Stomach (tissue), 9 donors: ENCODE data around the gene NEK4. TPM values are rescaled to one million over a fixed set of nuclear protein-coding genes. Genes with fewer than 3 reads are reported as not detected.

Source experiments
- DNase-seq, 2 donors: peaks; one replicate each; pipeline versions ENCODE4 v3.0.0 to v3.0.0-alpha.2; 2013 to 2019
- H3K27ac ChIP-seq, 5 donors: fragments of 200-600 bp in 4 of 5; sonication (generic) in 4 of 5; one replicate each; pipeline ENCODE4 v1.5.1; 2013 to 2019; ENCODE audit warnings: mild to moderate bottlenecking in 1 of 5, moderate library complexity in 1 of 5
- H3K27me3 ChIP-seq, 3 donors: fragments of 200-600 bp; sonication (generic); one replicate each; pipeline ENCODE4 v1.5.1; 2017 to 2019; ENCODE audit warnings: mixed run types in 1 of 3
- H3K36me3 ChIP-seq, 4 donors: fragments of 200-600 bp; sonication (generic); 1 replicate in 3 of 4; 2 replicates in 1 of 4; pipeline ENCODE4 v1.5.1; 2016 to 2019
- H3K4me1 ChIP-seq, 4 donors: fragments of 200-600 bp; sonication (generic); one replicate each; pipeline ENCODE4 v1.5.1; 2016 to 2019
- H3K4me3 ChIP-seq, 4 donors: fragments of 200-600 bp; sonication (generic) in 3 of 4; one replicate each; pipeline ENCODE4 v1.5.1; 2016 to 2019; ENCODE audit warnings: mild to moderate bottlenecking in 1 of 4
- H3K9me3 ChIP-seq, 4 donors: fragments of 200-600 bp; sonication (generic); one replicate each; pipeline ENCODE4 v1.5.1; 2016 to 2019
- EP300 ChIP-seq: sonication (generic); formaldehyde crosslinking; IDR thresholded peaks from one replicate; pipeline ENCODE4 v1.6.1; 2017; ENCODE audit warnings: antibody characterized with exemption
- POLR2A ChIP-seq, 4 donors: fragments of 450-650 bp; IDR thresholded peaks; one replicate each; pipeline ENCODE4 v1.6.1; 2016; ENCODE audit warnings: antibody characterized with exemption in 4 of 4, control low read depth in 2 of 4, mild to moderate bottlenecking in 1 of 4, moderate library complexity in 1 of 4
- POLR2AphosphoS5 ChIP-seq, 3 donors: sonication (generic); formaldehyde crosslinking; IDR thresholded peaks; one replicate each; pipeline ENCODE4 v1.6.1; 2016; ENCODE audit warnings: antibody characterized with exemption in 3 of 3
- WGBS, 5 donors: extraction: QIAGEN DNeasy Blood & Tissue Kit in 3 of 5; methylation state at CpG; one replicate each; pipeline versions ENCODE4 v1.1.5 to v1.1.7; 2013 to 2018; 5-methylcytosine and 5-hydroxymethylcytosine counted together
- intact Hi-C: fragments of 100-400 bp; cut with DNase I; formaldehyde crosslinking; loops from one replicate; pipeline ENCODE4 v1.15.1; 2023; ENCODE audit warnings: low total_unique reads
- polyA plus RNA-seq, 3 donors: library from polyadenylated mRNA; stranded (reverse); fragments of 200-250 nt; gene quantifications; one replicate each; pipeline ENCODE4 v1.2.3, GENCODE V29; 2013
- total RNA-seq, 5 donors: library from RNA; depleted of rRNA; stranded (reverse); fragments of >200 nt; gene quantifications; one replicate each; pipeline versions ENCODE4 v1.1.0 to v1.2.3, GENCODE V29; 2014 to 2016
- TF ChIP-seq, protein P1 (sequence below), 7 experiments: fragments of 450-650 bp in 4 of 7; fragments of 200-600 bp in 3 of 7; sonication (generic) in 3 of 7; IDR thresholded peaks; one replicate each; pipeline ENCODE4 v1.5.1; 2016 to 2019; ENCODE audit warnings: antibody characterized with exemption in 7 of 7, control low read depth in 2 of 7, mild to moderate bottlenecking in 1 of 7
- donor health status: healthy with polysubstance abuse.
- donor health status: Bipolar disorder and iron deficiency.
- donor health status: healthy.

NEK4 gene
- total and polyA plus RNA-seq, 8 donors: 4.3 to 30.7 (median 12.6) TPM

DNA sequence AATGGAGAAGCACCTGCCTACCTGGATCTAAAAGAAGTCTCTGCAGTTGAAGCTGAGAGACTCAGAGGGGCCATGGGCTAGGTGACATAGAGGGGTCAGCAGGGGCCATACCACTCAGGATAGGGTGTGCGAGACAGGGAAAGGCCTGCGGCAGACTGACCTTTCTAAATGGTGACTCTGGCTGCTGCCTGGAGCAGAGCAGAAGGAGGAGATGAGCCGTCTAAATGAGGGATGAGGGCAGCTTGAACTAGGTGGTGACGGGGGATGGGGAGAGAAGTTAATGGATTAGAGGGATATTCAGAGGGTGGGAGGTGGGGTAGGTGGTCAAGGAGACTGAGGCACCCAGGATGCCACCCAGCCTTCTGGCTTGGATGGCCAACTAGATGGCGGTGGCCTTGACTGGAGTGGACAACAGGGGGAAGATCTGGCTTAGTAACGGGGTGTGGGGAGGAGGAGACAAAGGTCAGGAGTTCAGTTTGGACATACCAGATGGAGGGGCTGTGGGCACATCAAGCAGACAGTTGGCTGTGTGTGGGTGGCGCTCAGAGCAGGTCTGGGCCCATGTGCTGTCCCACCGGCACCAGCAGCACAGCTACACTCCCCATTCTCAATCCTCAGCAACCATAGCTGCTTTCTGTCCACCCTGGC, 3.5 kb upstream of the NEK4 start:
- Histone ChIP-seq H3K27me3 (peaks cover 0 to 3% (median 0%) of the 10 kb centered on the region in 3 donors), H3K36me3 (no peaks in the 10 kb centered on the region), H3K4me3 (no peak overlapping the region), H3K9me3 (no peaks in the 10 kb centered on the region), H3K27ac (no peak overlapping the region), H3K4me1 (peaks cover 13 to 27% (median 17%) of the 10 kb centered on the region in 4 donors)
- DNase-seq: no peak
- 73 to 83% (median 80%) methylated on average over 8 of the region's 8 CpGs for WGBS, 5 donors
- TF ChIP-seq, protein P1, sequence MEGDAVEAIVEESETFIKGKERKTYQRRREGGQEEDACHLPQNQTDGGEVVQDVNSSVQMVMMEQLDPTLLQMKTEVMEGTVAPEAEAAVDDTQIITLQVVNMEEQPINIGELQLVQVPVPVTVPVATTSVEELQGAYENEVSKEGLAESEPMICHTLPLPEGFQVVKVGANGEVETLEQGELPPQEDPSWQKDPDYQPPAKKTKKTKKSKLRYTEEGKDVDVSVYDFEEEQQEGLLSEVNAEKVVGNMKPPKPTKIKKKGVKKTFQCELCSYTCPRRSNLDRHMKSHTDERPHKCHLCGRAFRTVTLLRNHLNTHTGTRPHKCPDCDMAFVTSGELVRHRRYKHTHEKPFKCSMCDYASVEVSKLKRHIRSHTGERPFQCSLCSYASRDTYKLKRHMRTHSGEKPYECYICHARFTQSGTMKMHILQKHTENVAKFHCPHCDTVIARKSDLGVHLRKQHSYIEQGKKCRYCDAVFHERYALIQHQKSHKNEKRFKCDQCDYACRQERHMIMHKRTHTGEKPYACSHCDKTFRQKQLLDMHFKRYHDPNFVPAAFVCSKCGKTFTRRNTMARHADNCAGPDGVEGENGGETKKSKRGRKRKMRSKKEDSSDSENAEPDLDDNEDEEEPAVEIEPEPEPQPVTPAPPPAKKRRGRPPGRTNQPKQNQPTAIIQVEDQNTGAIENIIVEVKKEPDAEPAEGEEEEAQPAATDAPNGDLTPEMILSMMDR (IDR thresholded peaks at IDR 0.05): no peak
- no peak for TF ChIP-seq POLR2AphosphoS5 (IDR thresholded peaks at IDR 0.05)
- TF ChIP-seq EP300: no peak
- no peak for TF ChIP-seq POLR2A (IDR thresholded peaks at IDR 0.05)
- intact Hi-C loops: no loop called here

DNA sequence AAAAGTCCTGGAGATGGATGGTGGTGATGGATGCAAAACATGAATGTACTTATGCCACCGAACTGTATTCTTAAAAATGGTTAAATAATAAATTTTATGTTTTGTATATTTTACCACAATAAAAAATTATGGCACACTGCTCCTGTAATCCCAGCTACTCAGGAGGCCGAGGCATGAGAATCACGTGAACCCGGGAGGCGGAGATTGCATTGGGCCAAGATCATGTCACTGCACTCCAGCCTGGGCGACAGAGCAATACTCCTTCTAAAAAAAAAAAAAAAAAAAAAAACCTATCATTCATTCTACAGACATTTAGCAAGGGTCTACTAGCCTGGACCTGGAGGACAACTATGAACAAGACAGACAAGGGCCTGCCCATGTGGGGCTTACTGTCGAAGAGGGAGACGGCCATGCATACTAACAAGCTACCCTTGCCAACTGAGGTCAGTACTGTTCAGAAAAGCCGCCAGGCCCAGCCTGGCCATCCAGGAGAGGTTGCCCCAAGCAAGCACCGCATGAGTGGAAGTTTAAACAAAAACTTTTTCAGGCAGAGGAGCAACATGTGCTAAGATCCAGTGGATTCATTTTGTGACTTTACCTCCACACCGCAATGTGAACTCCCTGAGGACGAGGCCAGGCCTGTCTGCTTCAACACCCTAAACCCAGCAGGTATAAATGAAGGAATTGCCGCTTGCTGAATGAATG, 2.8 kb upstream of the NEK4 start:
- TF ChIP-seq POLR2AphosphoS5 (IDR thresholded peaks at IDR 0.05) (no peak), POLR2A (IDR thresholded peaks at IDR 0.05) (no peak), EP300 (no peak)
- TF ChIP-seq, protein P1 (IDR thresholded peaks at IDR 0.05): no peak
- Histone ChIP-seq H3K4me1 (peaks cover 15 to 34% (median 22%) of the 10 kb centered on the region in 4 donors), H3K9me3 (no peaks in the 10 kb centered on the region), H3K36me3 (no peaks in the 10 kb centered on the region), H3K27ac (no peak overlapping the region), H3K4me3 (no peak overlapping the region), H3K27me3 (no peaks in the 10 kb centered on the region)
- intact Hi-C loops: no loop called here
- no peak for DNase-seq
- WGBS, 5 donors: 88 to 95% (median 91%) methylated on average over 13 of the region's 13 CpGs

DNA sequence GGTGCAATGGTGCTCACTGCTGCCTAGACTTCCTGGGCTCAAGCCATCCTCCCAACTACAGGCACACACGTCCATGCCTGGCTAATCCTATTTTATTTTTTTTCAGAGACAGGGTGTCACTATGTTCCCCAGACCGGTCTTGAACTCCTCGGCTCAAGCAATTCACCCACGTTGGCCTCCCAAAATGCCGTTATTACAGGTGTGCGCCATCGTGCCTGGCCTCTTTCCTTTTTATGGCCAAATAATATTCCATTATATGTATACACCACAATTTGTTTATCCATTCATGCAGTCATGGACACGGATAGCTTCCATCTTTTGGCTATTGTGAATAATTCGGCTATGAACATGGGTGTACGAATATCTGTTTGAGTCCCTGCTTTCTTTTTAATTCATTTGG, 962 bp upstream of the NEK4 start:
- H3K4me1 ChIP-seq: peaks cover 15 to 36% (median 22%) of the 10 kb centered on the region in 4 donors
- H3K9me3 ChIP-seq: no peaks in the 10 kb centered on the region
- DNase-seq: no peak
- intact Hi-C loops: no loop called here
- peak overlapping the region in 1 of 4 donors; percentile 81 for H3K4me3 ChIP-seq
- no peaks in the 10 kb centered on the region for H3K27me3 ChIP-seq
- 92 to 94% (median 93%) methylated on average over 10 of the region's 10 CpGs for whole genome bisulfite sequencing, 5 donors
- TF ChIP-seq EP300 (no peak), POLR2AphosphoS5 (IDR thresholded peaks at IDR 0.05) (no peak), POLR2A (IDR thresholded peaks at IDR 0.05) (no peak)
- TF ChIP-seq, protein P1 (IDR thresholded peaks at IDR 0.05): no peak
- peaks cover 0 to 17% (median 13%) of the 10 kb centered on the region in 4 donors for H3K36me3 ChIP-seq
- H3K27ac ChIP-seq: peak overlapping the region in 3 of 5 donors; percentile 77 to 83 (median 77)

DNA sequence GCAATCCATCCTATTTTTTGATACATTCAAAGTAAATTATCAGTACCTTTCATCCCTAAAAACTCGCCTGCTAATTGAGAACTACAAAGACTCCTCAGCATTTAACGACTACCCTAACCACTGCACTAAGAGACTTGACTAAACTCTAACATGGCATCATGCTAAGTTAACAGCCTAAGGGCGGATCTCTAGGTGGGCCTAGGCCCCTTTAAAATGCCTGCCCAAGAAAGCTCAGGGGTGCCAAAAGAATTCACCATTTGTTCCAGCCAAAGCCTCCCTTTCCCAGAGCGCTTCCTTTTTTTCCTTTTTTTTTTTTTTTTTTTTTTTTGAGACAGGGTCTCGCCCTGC, 568 bp upstream of the NEK4 start:
- 49 to 62% (median 54%) methylated on average over 5 of the region's 5 CpGs for WGBS, 5 donors
- Histone ChIP-seq H3K4me1 (peaks cover 15 to 36% (median 22%) of the 10 kb centered on the region in 4 donors), H3K27me3 (no peaks in the 10 kb centered on the region), H3K36me3 (peaks cover 3 to 21% (median 16%) of the 10 kb centered on the region in 4 donors), H3K4me3 (peak overlapping the region; percentile 81 to 99 (median 87)), H3K27ac (peak overlapping the region in 4 of 5 donors; percentile 77 to 83 (median 77)), H3K9me3 (no peaks in the 10 kb centered on the region)
- TF ChIP-seq POLR2AphosphoS5 (IDR thresholded peaks at IDR 0.05): no peak
- TF ChIP-seq, protein P1 (IDR thresholded peaks at IDR 0.05): no peak
- TF ChIP-seq EP300: no peak
- TF ChIP-seq POLR2A (IDR thresholded peaks at IDR 0.05): no peak
- DNase-seq: no peak
- intact Hi-C loops: no loop called here
